Mesenchymal stem cell (in vitro differentiated cells and primary cell): ENCODE data around the gene SYNE2.

Source experiments
- DNase-seq: peaks from one replicate; pipeline ENCODE4 v3.0.0-alpha.2; 2013
- H2AFZ ChIP-seq: one replicate; pipeline ENCODE4 v1.6.1; 2013; ENCODE audit warnings: low read depth, mild to moderate bottlenecking, control low read depth, inconsistent platforms, low read length, moderate library complexity
- H2AK5ac ChIP-seq: 2 replicates; pipeline ENCODE4 v1.6.1; 2013; ENCODE audit warnings: low read length, moderate library complexity, mild to moderate bottlenecking, inconsistent platforms; ENCODE audit not compliant: severe bottlenecking
- H2BK120ac ChIP-seq: one replicate; pipeline ENCODE4 v1.6.1; 2013; ENCODE audit warnings: low read depth, mild to moderate bottlenecking, inconsistent platforms, low read length, moderate library complexity
- H2BK12ac ChIP-seq, 2 experiments: one replicate each; pipeline ENCODE4 v1.6.1; 2013; ENCODE audit warnings: inconsistent platforms in 2 of 2, low read length in 2 of 2, mild to moderate bottlenecking in 2 of 2, moderate library complexity in 2 of 2, control low read depth in 1 of 2
- H2BK15ac ChIP-seq: one replicate; pipeline ENCODE4 v1.6.1; 2013; ENCODE audit warnings: mild to moderate bottlenecking, low read depth, inconsistent platforms; ENCODE audit not compliant: poor library complexity, severe bottlenecking
- H2BK5ac ChIP-seq: 2 replicates; pipeline ENCODE4 v1.6.1; 2013; ENCODE audit warnings: low read depth, mild to moderate bottlenecking, low read length, control low read depth, inconsistent platforms; ENCODE audit not compliant: poor library complexity, severe bottlenecking
- H3K14ac ChIP-seq, 2 experiments: one replicate each; pipeline ENCODE4 v1.6.1; 2013; ENCODE audit warnings: inconsistent platforms in 2 of 2, low read length in 2 of 2, control low read depth in 1 of 2, mild to moderate bottlenecking in 1 of 2, moderate library complexity in 1 of 2
- H3K18ac ChIP-seq, 2 experiments: one replicate each; pipeline ENCODE4 v1.6.1; 2013; ENCODE audit warnings: inconsistent platforms in 2 of 2, low read length in 2 of 2, control low read depth in 1 of 2, low read depth in 1 of 2, mild to moderate bottlenecking in 1 of 2
- H3K23ac ChIP-seq, 2 experiments: one replicate each; pipeline ENCODE4 v1.6.1; 2013; ENCODE audit warnings: inconsistent platforms in 2 of 2, low read length in 2 of 2, mild to moderate bottlenecking in 2 of 2, moderate library complexity in 2 of 2, control low read depth in 1 of 2
- H3K27ac ChIP-seq: 2 replicates; pipeline ENCODE4 v1.5.1; 2013; ENCODE audit warnings: mild to moderate bottlenecking, moderate library complexity, low read length, control low read depth, inconsistent platforms; ENCODE audit not compliant: poor library complexity, severe bottlenecking
- H3K27me3 ChIP-seq, 2 experiments: 2 replicates each; pipeline versions ENCODE4 v1.6.1 to v1.7.0; 2013; ENCODE audit warnings: low read length in 2 of 2, mild to moderate bottlenecking in 2 of 2, moderate library complexity in 2 of 2, control low read depth in 1 of 2, inconsistent platforms in 1 of 2; ENCODE audit not compliant: control insufficient read depth in 1 of 2, insufficient read depth in 1 of 2
- H3K36me3 ChIP-seq, 2 experiments: 2 replicates each; pipeline versions ENCODE4 v1.6.1 to v1.7.0; 2013; ENCODE audit warnings: low read length in 2 of 2, control low read depth in 1 of 2, inconsistent platforms in 1 of 2, low read depth in 1 of 2, mild to moderate bottlenecking in 1 of 2; ENCODE audit not compliant: insufficient read depth in 2 of 2, control insufficient read depth in 1 of 2
- H3K4ac ChIP-seq, 2 experiments: one replicate each; pipeline ENCODE4 v1.6.1; 2013; ENCODE audit warnings: inconsistent platforms in 2 of 2, low read length in 2 of 2, mild to moderate bottlenecking in 2 of 2, moderate library complexity in 2 of 2, control low read depth in 1 of 2, low read depth in 1 of 2
- H3K4me1 ChIP-seq: 2 replicates; pipeline ENCODE4 v1.6.1; 2013; ENCODE audit warnings: low read depth, low read length, control low read depth; ENCODE audit not compliant: control insufficient read depth, insufficient read depth
- H3K4me2 ChIP-seq: 2 replicates; pipeline ENCODE4 v1.6.1; 2013; ENCODE audit warnings: low read length, mild to moderate bottlenecking, inconsistent platforms; ENCODE audit not compliant: poor library complexity, severe bottlenecking
- H3K4me3 ChIP-seq, 2 experiments: 2 replicates each; pipeline versions ENCODE4 v1.5.1 to v1.7.0; 2013; ENCODE audit warnings: low read length in 2 of 2, mild to moderate bottlenecking in 2 of 2, control low read depth in 1 of 2, low read depth in 1 of 2; ENCODE audit not compliant: insufficient read depth in 1 of 2
- H3K79me1 ChIP-seq: replicated peaks from 2 replicates; pipeline ENCODE4 v1.6.1; 2013; ENCODE audit warnings: mild to moderate bottlenecking, control low read depth, low read length, inconsistent platforms; ENCODE audit not compliant: poor library complexity, severe bottlenecking
- H3K9ac ChIP-seq: 2 replicates; pipeline ENCODE4 v1.7.0; 2013; ENCODE audit warnings: mild to moderate bottlenecking, low read length, moderate library complexity
- H3K9me3 ChIP-seq: 2 replicates; pipeline ENCODE4 v1.7.0; 2013; ENCODE audit warnings: mild to moderate bottlenecking, low read length; ENCODE audit not compliant: control insufficient read depth
- H4K8ac ChIP-seq: one replicate; pipeline ENCODE4 v1.6.1; 2013; ENCODE audit warnings: inconsistent platforms, mild to moderate bottlenecking, low read length, moderate library complexity
- H4K91ac ChIP-seq: one replicate; pipeline ENCODE4 v1.6.1; 2013; ENCODE audit warnings: mild to moderate bottlenecking, low read length, inconsistent platforms
- WGBS: methylation state at CpG from one replicate; pipeline ENCODE4 v1.1.7; 2013; ENCODE audit warnings: mixed read lengths; 5-methylcytosine and 5-hydroxymethylcytosine counted together

The SYNE2 gene

DNA sequence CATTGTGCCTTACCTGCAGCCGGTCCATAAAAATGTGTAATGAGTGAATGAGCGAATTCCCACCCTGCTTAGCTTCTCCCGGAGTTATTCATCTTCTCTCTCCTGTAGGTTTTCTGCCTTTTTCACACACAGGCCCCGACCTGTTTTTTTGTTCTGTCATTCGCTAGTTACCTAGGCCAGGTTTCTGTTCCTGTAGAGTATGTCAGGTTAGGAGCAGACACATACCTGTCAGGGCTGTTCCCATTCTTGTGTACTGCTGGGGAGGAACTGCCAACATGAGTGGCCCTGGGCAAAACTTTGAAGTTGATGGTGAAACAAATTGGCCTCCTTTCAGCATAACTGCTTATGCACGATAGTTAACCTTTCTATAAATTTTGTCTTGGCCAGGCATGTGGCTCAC is 140.1 kb downstream of the SYNE2 start:
- H3K27ac ChIP-seq = no peak overlapping the region
- H3K9me3 ChIP-seq = no peaks in the 10 kb centered on the region
- H3K9ac ChIP-seq = no peak overlapping the region
- no peaks in the 10 kb centered on the region for H3K27me3 ChIP-seq
- no peak overlapping the region for H3K4me2 ChIP-seq
- DNase-seq = no peak
- H3K4me3 ChIP-seq = no peak overlapping the region
- no peak overlapping the region for H2AFZ ChIP-seq
- H3K18ac ChIP-seq = no peak overlapping the region
- H3K36me3 ChIP-seq = peaks cover 0 to 10% of the 10 kb centered on the region in 2 experiments
- no peak overlapping the region for H2BK12ac ChIP-seq
- no peak overlapping the region for H2AK5ac ChIP-seq
- WGBS = 100% methylated on average over 5 of the region's 6 CpGs
- H3K14ac ChIP-seq = no peak overlapping the region
- no peak overlapping the region for H2BK15ac ChIP-seq
- no peaks in the 10 kb centered on the region for H3K4me1 ChIP-seq
- H3K4ac ChIP-seq = no peak overlapping the region
- H3K23ac ChIP-seq = no peak overlapping the region
- H4K91ac ChIP-seq = no peak overlapping the region
- no peak overlapping the region for H2BK120ac ChIP-seq
- no peak overlapping the region for H2BK5ac ChIP-seq
- no peaks in the 10 kb centered on the region for H3K79me1 ChIP-seq
- no peak overlapping the region for H4K8ac ChIP-seq

GRCh38 chr14:63993992-63994391 is 141.2 kb downstream of the SYNE2 start:
- Histone ChIP-seq H3K4me2 (no peak overlapping the region), H4K8ac (no peak overlapping the region), H2BK120ac (no peak overlapping the region), H2BK15ac (no peak overlapping the region), H3K4me3 (no peak overlapping the region), H3K23ac (no peak overlapping the region), H4K91ac (no peak overlapping the region), H3K79me1 (no peaks in the 10 kb centered on the region), H3K36me3 (peaks cover 0 to 10% of the 10 kb centered on the region in 2 experiments), H3K18ac (no peak overlapping the region), H3K27me3 (no peaks in the 10 kb centered on the region), H3K9ac (no peak overlapping the region), H3K9me3 (no peaks in the 10 kb centered on the region), H3K4me1 (no peaks in the 10 kb centered on the region), H2BK5ac (no peak overlapping the region), H3K14ac (no peak overlapping the region), H2AK5ac (no peak overlapping the region), H3K4ac (no peak overlapping the region), H2AFZ (no peak overlapping the region), H2BK12ac (no peak overlapping the region), H3K27ac (no peak overlapping the region)
- 97% methylated on average over 3 of the region's 3 CpGs for WGBS
- no peak for DNase-seq

DNA sequence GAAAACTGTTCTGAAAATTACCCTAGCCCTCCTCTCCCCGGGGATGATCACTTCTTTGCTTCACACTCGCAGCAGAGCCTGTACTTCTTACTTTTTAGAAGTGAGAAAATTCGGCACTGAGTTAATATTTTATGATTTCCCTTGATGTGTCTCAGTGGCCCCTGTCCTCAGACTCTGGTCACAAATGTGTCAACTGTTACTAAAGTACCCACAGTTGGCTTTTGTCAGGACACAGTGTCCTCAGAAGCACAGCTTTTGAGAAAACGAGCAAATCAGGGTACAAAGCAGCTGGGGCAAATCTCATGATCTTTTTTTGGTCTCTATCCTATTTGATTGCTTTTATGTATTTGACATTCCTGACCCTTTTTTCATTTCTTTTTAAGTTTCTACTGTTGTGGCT is 142.5 kb downstream of the SYNE2 start:
- H4K91ac ChIP-seq = no peak overlapping the region
- H2BK15ac ChIP-seq = no peak overlapping the region
- H3K79me1 ChIP-seq = no peaks in the 10 kb centered on the region
- H2AFZ ChIP-seq = no peak overlapping the region
- no peak overlapping the region for H3K4me3 ChIP-seq
- H3K36me3 ChIP-seq = peaks cover 0 to 10% of the 10 kb centered on the region in 2 experiments
- H4K8ac ChIP-seq = no peak overlapping the region
- no peak overlapping the region for H2BK5ac ChIP-seq
- DNase-seq = no peak
- H3K14ac ChIP-seq = no peak overlapping the region
- H3K4me1 ChIP-seq = no peaks in the 10 kb centered on the region
- WGBS = 87% methylated on average over 3 of the region's 4 CpGs
- no peak overlapping the region for H3K4ac ChIP-seq
- no peak overlapping the region for H3K27ac ChIP-seq
- H2AK5ac ChIP-seq = no peak overlapping the region
- H3K27me3 ChIP-seq = no peaks in the 10 kb centered on the region
- H2BK12ac ChIP-seq = no peak overlapping the region
- H3K9me3 ChIP-seq = no peaks in the 10 kb centered on the region
- no peak overlapping the region for H2BK120ac ChIP-seq
- no peak overlapping the region for H3K23ac ChIP-seq
- no peak overlapping the region for H3K4me2 ChIP-seq
- H3K18ac ChIP-seq = no peak overlapping the region
- H3K9ac ChIP-seq = no peak overlapping the region

- Histone ChIP-seq H3K4me2 (no peak overlapping the region), H2BK120ac (no peak overlapping the region), H3K9me3 (no peaks in the 10 kb centered on the region), H2AK5ac (no peak overlapping the region), H3K4me3 (no peak overlapping the region), H4K91ac (no peak overlapping the region), H3K36me3 (peaks cover 3 to 10% of the 10 kb centered on the region in 2 experiments), H3K9ac (no peak overlapping the region), H3K4ac (no peak overlapping the region), H4K8ac (no peak overlapping the region), H2BK15ac (no peak overlapping the region), H3K79me1 (no peaks in the 10 kb centered on the region), H2AFZ (no peak overlapping the region), H3K23ac (no peak overlapping the region), H2BK5ac (no peak overlapping the region), H3K27me3 (no peaks in the 10 kb centered on the region), H3K18ac (no peak overlapping the region), H3K4me1 (no peaks in the 10 kb centered on the region), H3K14ac (no peak overlapping the region), H2BK12ac (no peak overlapping the region), H3K27ac (no peak overlapping the region)
- no peak for DNase-seq
- 97% methylated on average over 4 of the region's 4 CpGs for whole genome bisulfite sequencing
Measured at GRCh38 chr14:63996016-63996415, 143.2 kb downstream of the SYNE2 start.
